SK-N-SH (cell line): ENCODE data around the gene PEX14.

Experiments
- CTCF ChIP-seq: fragments of 200-600 bp; sonication (generic); IDR thresholded peaks from 2 replicates; pipeline ENCODE4 v1.6.1; 2017; ENCODE audit warnings: antibody characterized with exemption, mild to moderate bottlenecking, moderate library complexity
- RAD21 ChIP-seq: IDR thresholded peaks from 2 replicates; pipeline ENCODE4 v1.6.1; 2012; ENCODE audit warnings: mild to moderate bottlenecking, low read length

- no peak for TF ChIP-seq CTCF
- no peak for TF ChIP-seq RAD21
These were observed 46.2 kb downstream of the PEX14 start for GRCh38 chr1:10520952-10521351.
